WTC11 (cell line): ENCODE measurements around the gene CDK5. TPM values are rescaled to one million over a fixed set of nuclear protein-coding genes. Genes with fewer than 3 reads are reported as not detected.

Experiments used
- ATAC-seq: fragments of 200-7000 bp; cut with Tn5 transposase; 2 replicates; pipeline ENCODE4 v1.10.0; 2021; ENCODE audit warnings: mild to moderate bottlenecking, moderate library complexity
- CTCF ChIA-PET: fragments of 300-600 bp; sonication (Branson Sonifier 250); formaldehyde crosslinking; loops from one replicate; lab custom pipeline; 2021; ENCODE audit warnings: antibody characterized with exemption; lab: Charles Lee
- POLR2A ChIA-PET: fragments of 350-600 bp; sonication (Branson Sonifier 250); formaldehyde crosslinking; loops from one replicate; lab custom pipeline; 2021; ENCODE audit warnings: antibody characterized with exemption; lab: Charles Lee
- DNase-seq: peaks from one replicate; pipeline ENCODE4 v3.0.0; 2021; ENCODE audit warnings: low spot score
- H3K27ac Mint-ChIP-seq: 2 replicates; pipeline ENCODE4 v1.8.0; 2021; ENCODE audit warnings: mixed read lengths
- H3K27me3 Mint-ChIP-seq: 2 replicates; pipeline ENCODE4 v1.8.0; 2021; ENCODE audit warnings: low read depth, mild to moderate bottlenecking, moderate library complexity, mixed read lengths
- H3K36me3 Mint-ChIP-seq: 2 replicates; pipeline ENCODE4 v1.8.0; 2021; ENCODE audit warnings: mixed read lengths
- H3K4me1 Mint-ChIP-seq: 2 replicates; pipeline ENCODE4 v1.8.0; 2022; ENCODE audit warnings: mixed read lengths
- H3K4me3 Mint-ChIP-seq: 2 replicates; pipeline ENCODE4 v1.8.0; 2021; ENCODE audit warnings: mild to moderate bottlenecking, moderate library complexity, mixed read lengths
- H3K9me3 Mint-ChIP-seq: 2 replicates; pipeline ENCODE4 v1.8.0; 2021; ENCODE audit warnings: mixed read lengths
- CREB1 ChIP-seq: sonication (generic); formaldehyde crosslinking; IDR thresholded peaks from 2 replicates; pipeline ENCODE4 v1.8.0; 2023; ENCODE audit warnings: mild to moderate bottlenecking, missing genetic modification reagents
- CREM ChIP-seq: sonication (generic); formaldehyde crosslinking; IDR thresholded peaks from 2 replicates; pipeline ENCODE4 v1.8.1; 2022; ENCODE audit warnings: mild to moderate bottlenecking, missing genetic modification reagents, moderate library complexity
- GABPB1 ChIP-seq: sonication (generic); formaldehyde crosslinking; IDR thresholded peaks from 2 replicates; pipeline ENCODE4 v1.8.1; 2023; ENCODE audit warnings: mild to moderate bottlenecking, missing genetic modification reagents
- GTF2I ChIP-seq: fragments of 250-450 bp; sonication (Bioruptor Pico); conservative IDR thresholded peaks from 2 replicates; pipeline ENCODE4 v1.4.0; 2021; ENCODE audit warnings: mild to moderate bottlenecking
- KAT7 ChIP-seq: sonication (generic); formaldehyde crosslinking; IDR thresholded peaks from 2 replicates; pipeline ENCODE4 v1.8.1; 2023; ENCODE audit warnings: missing genetic modification reagents, mild to moderate bottlenecking, borderline replicate concordance
- MYBL2 ChIP-seq: sonication (generic); formaldehyde crosslinking; IDR thresholded peaks from 2 replicates; pipeline ENCODE4 v1.8.1; 2023; ENCODE audit warnings: mild to moderate bottlenecking, moderate library complexity, missing genetic modification reagents
- TP53 ChIP-seq: sonication (generic); formaldehyde crosslinking; IDR thresholded peaks from 2 replicates; pipeline ENCODE4 v1.8.1; 2023; ENCODE audit warnings: mild to moderate bottlenecking, missing genetic modification reagents
- total RNA-seq: library from RNA; stranded (reverse); gene quantifications from 3 replicates; pipeline ENCODE4 v1.2.3, GENCODE V29; 2021
- TF ChIP-seq, protein P1 (sequence below): sonication (generic); formaldehyde crosslinking; IDR thresholded peaks from 2 replicates; pipeline ENCODE4 v1.8.0; 2022; ENCODE audit warnings: mild to moderate bottlenecking, missing genetic modification reagents
- TF ChIP-seq, protein P2 (sequence below): sonication (generic); formaldehyde crosslinking; IDR thresholded peaks from 2 replicates; pipeline ENCODE4 v1.8.0; 2022; ENCODE audit warnings: mild to moderate bottlenecking, missing genetic modification reagents
- TF ChIP-seq, protein P3 (sequence below): fragments of 250-450 bp; sonication (Bioruptor Pico); IDR thresholded peaks from 2 replicates; pipeline ENCODE4 v1.9.0; 2021; ENCODE audit warnings: mild to moderate bottlenecking, borderline replicate concordance
- TF ChIP-seq, protein P4 (sequence below): sonication (generic); formaldehyde crosslinking; IDR thresholded peaks from 2 replicates; pipeline ENCODE4 v1.8.1; 2023; ENCODE audit warnings: mild to moderate bottlenecking, missing genetic modification reagents
- TF ChIP-seq, protein P5 (sequence below): fragments of 250-450 bp; sonication (Bioruptor Pico); conservative IDR thresholded peaks from 2 replicates; pipeline ENCODE4 v1.9.0; 2021; ENCODE audit warnings: mild to moderate bottlenecking
- TF ChIP-seq, protein P6 (sequence below): sonication (generic); formaldehyde crosslinking; IDR thresholded peaks from 2 replicates; pipeline ENCODE4 v1.8.1; 2023; ENCODE audit warnings: mild to moderate bottlenecking, missing genetic modification reagents, moderate library complexity
- TF ChIP-seq, protein P7 (sequence below): sonication (generic); formaldehyde crosslinking; IDR thresholded peaks from 2 replicates; pipeline ENCODE4 v1.8.1; 2022; ENCODE audit warnings: mild to moderate bottlenecking, moderate library complexity, missing genetic modification reagents
- TF ChIP-seq, protein P8 (sequence below): sonication (generic); formaldehyde crosslinking; IDR thresholded peaks from 2 replicates; pipeline ENCODE4 v1.8.1; 2022; ENCODE audit warnings: low read depth, mild to moderate bottlenecking, moderate library complexity, missing genetic modification reagents, borderline replicate concordance

The CDK5 gene
- total RNA-seq, 1 experiment from 2014 or later = 27.8 TPM

DNA sequence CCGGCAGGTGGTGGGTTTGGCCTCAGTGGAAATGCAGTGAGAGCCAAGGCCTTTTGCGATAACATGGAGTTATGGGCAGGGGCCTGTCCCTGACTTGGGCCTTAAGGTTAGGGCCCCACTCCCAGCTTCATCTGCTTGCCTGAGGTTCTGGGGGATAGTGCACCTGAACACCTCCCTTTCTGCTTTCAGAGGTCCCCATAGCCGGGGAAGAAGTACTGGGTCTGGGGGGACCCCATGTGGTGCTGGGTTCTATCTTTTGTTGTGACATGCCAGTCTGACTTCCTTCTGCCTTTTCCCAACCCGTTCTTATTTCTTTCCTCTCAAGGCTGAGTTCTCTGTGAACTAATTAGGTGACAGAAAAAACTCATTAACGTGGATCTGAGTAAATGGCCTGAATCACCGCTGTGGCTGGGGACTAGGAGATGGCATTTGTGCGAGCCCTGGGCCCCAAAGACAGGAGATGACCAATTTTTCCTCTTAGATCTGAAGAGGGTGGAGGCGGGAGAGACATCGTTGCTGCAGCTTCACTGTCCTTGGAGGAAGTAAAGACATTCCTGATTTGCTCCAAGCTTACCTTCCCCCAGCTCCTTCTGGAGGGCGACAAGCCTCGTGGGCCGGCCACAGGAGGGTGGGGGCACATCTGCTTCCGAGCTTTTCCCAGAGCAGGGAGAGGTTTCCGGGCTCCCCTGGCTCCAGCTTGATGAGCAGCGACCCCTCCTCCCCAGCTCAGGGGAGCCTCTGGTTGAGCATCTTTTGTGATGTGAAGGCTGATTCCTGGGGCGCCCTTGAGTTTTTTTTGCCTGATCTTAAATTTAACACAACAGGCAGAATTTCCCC is 30.5 kb upstream of the CDK5 start:
- Mint-ChIP-seq H3K27me3 (peaks cover 18% of the 10 kb centered on the region), H3K4me3 (peak overlapping the region; percentile 67), H3K36me3 (peaks cover 7% of the 10 kb centered on the region), H3K4me1 (peaks cover 46% of the 10 kb centered on the region), H3K9me3 (no peaks in the 10 kb centered on the region), H3K27ac (no peak overlapping the region)
- CTCF ChIA-PET = interaction anchor here (1.0 to 10.4 kb wide), 9 partner anchors 10 to 158 kb away, joined by 3 to 118 read pairs (median 5); partner anchors contain the start of gene GBX1
- POLR2A ChIA-PET = interaction anchor here (1.1 to 2.0 kb wide), 3 partner anchors 21 to 37 kb away, joined by 3 to 9 read pairs (median 5); no protein-coding TSS in a partner anchor
- DNase-seq (no peak), ATAC-seq (no peak)
- TF ChIP-seq, protein P1, sequence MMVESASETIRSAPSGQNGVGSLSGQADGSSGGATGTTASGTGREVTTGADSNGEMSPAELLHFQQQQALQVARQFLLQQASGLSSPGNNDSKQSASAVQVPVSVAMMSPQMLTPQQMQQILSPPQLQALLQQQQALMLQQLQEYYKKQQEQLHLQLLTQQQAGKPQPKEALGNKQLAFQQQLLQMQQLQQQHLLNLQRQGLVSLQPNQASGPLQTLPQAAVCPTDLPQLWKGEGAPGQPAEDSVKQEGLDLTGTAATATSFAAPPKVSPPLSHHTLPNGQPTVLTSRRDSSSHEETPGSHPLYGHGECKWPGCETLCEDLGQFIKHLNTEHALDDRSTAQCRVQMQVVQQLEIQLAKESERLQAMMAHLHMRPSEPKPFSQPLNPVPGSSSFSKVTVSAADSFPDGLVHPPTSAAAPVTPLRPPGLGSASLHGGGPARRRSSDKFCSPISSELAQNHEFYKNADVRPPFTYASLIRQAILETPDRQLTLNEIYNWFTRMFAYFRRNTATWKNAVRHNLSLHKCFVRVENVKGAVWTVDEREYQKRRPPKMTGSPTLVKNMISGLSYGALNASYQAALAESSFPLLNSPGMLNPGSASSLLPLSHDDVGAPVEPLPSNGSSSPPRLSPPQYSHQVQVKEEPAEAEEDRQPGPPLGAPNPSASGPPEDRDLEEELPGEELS = no peak
- TF ChIP-seq, protein P2, sequence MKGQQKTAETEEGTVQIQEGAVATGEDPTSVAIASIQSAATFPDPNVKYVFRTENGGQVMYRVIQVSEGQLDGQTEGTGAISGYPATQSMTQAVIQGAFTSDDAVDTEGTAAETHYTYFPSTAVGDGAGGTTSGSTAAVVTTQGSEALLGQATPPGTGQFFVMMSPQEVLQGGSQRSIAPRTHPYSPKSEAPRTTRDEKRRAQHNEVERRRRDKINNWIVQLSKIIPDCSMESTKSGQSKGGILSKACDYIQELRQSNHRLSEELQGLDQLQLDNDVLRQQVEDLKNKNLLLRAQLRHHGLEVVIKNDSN (CRISPR knock-in tag) = 0 out of 2 replicates have a peak, but pooled peaks have one; percentile 2
- TF ChIP-seq, all 79 proteins: peak for 1

DNA sequence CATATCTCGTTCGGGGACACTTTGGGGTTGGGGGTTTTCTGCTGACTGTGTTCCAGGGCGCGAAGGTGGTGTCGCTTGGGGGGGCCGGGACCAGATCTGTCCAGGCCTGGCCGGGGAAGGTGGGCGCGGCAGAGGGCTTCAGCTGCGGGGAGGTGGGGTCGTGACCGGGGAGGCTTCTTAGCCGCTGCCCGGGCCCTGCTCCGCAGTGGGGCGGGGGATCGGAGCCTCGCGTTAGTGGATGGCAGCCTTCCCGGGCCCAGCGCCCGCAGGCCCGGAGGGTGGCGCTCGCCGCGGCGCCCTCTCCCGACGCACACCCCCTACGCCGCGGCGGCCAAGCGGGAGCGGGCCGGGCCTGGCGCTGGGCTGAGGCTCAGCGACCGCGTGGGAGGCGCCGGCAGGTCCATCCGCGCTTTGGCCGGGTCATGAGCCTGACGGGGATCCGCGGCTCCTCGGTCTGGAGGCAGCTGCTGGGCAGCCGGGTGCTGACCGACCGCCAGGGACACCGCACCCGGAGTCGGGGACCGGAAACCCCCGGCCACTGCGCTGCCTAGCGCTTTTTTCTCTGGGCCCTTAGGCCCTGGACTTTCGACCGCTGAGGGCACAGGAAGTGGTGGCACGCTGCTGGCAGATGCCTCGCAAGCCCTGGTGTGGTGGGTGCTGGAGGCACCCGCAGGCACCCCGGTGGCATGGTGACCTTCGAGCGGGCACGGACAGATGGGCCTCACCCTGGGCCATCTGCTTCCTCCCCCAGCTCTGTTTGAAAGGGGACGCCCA is 29.7 kb upstream of the CDK5 start:
- POLR2A ChIA-PET = interaction anchor here (2.0 kb wide), 1 partner anchor 25 kb away, joined by 9 read pairs; no protein-coding TSS in a partner anchor
- no peaks in the 10 kb centered on the region for H3K9me3 Mint-ChIP-seq
- ATAC-seq (no peak), DNase-seq (no peak)
- H3K27me3 Mint-ChIP-seq = peaks cover 18% of the 10 kb centered on the region
- CTCF ChIA-PET = interaction anchor here (1.0 to 10.4 kb wide), 8 partner anchors 9 to 159 kb away, joined by 3 to 118 read pairs (median 4); partner anchors contain the start of gene GBX1
- no peak overlapping the region for H3K27ac Mint-ChIP-seq
- peaks cover 47% of the 10 kb centered on the region for H3K4me1 Mint-ChIP-seq
- H3K4me3 Mint-ChIP-seq = peak overlapping the region; percentile 67
- H3K36me3 Mint-ChIP-seq = peaks cover 6% of the 10 kb centered on the region
- TF ChIP-seq, protein P3, sequence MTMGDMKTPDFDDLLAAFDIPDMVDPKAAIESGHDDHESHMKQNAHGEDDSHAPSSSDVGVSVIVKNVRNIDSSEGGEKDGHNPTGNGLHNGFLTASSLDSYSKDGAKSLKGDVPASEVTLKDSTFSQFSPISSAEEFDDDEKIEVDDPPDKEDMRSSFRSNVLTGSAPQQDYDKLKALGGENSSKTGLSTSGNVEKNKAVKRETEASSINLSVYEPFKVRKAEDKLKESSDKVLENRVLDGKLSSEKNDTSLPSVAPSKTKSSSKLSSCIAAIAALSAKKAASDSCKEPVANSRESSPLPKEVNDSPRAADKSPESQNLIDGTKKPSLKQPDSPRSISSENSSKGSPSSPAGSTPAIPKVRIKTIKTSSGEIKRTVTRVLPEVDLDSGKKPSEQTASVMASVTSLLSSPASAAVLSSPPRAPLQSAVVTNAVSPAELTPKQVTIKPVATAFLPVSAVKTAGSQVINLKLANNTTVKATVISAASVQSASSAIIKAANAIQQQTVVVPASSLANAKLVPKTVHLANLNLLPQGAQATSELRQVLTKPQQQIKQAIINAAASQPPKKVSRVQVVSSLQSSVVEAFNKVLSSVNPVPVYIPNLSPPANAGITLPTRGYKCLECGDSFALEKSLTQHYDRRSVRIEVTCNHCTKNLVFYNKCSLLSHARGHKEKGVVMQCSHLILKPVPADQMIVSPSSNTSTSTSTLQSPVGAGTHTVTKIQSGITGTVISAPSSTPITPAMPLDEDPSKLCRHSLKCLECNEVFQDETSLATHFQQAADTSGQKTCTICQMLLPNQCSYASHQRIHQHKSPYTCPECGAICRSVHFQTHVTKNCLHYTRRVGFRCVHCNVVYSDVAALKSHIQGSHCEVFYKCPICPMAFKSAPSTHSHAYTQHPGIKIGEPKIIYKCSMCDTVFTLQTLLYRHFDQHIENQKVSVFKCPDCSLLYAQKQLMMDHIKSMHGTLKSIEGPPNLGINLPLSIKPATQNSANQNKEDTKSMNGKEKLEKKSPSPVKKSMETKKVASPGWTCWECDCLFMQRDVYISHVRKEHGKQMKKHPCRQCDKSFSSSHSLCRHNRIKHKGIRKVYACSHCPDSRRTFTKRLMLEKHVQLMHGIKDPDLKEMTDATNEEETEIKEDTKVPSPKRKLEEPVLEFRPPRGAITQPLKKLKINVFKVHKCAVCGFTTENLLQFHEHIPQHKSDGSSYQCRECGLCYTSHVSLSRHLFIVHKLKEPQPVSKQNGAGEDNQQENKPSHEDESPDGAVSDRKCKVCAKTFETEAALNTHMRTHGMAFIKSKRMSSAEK (CRISPR knock-in tag) = no peak
- TF ChIP-seq, protein P4, sequence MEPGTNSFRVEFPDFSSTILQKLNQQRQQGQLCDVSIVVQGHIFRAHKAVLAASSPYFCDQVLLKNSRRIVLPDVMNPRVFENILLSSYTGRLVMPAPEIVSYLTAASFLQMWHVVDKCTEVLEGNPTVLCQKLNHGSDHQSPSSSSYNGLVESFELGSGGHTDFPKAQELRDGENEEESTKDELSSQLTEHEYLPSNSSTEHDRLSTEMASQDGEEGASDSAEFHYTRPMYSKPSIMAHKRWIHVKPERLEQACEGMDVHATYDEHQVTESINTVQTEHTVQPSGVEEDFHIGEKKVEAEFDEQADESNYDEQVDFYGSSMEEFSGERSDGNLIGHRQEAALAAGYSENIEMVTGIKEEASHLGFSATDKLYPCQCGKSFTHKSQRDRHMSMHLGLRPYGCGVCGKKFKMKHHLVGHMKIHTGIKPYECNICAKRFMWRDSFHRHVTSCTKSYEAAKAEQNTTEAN = 0 out of 2 replicates have a peak, but pooled peaks have one; percentile 18
- TF ChIP-seq TP53 (CRISPR knock-in tag) (no peak), GABPB1 (no peak), CREM (CRISPR knock-in tag) (no peak), KAT7 (0 out of 2 replicates have a peak, but pooled peaks have one; percentile 5), CREB1 (no peak), MYBL2 (CRISPR knock-in tag) (0 out of 2 replicates have a peak, but pooled peaks have one; percentile 22), GTF2I (CRISPR knock-in tag) (no peak)
- TF ChIP-seq, protein P5, sequence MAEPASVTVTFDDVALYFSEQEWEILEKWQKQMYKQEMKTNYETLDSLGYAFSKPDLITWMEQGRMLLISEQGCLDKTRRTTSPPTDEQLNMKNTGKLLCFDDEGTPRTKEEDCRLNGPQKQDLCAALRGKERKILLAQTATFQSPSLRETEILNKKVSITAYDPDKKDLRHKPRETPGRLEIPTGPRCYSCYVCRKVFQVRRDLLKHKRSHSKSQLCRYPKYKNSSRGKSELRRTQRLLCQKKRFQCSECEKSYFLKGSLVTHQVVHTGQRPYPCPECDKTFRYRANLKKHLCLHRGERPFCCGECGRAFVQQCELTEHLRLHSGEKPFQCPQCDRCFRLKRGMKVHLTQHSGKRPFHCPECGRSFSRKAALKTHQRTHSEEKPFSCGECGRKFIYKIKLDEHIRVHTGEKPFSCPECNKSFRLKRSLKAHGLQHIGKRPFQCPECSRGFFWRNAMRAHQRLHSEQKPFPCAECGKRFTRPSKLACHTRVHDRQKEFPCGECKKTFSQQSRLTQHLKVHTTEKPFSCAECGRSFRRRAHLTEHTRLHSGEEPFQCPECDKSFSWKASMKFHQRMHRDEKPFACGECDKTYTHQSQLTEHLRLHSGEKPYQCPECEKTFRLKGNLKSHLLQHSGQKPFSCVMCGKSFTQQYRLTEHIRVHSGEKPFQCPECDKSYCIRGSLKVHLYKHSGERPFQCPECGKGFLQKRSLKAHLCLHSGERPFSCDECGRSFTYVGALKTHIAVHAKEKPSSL (CRISPR knock-in tag) = no peak
- TF ChIP-seq, protein P6, sequence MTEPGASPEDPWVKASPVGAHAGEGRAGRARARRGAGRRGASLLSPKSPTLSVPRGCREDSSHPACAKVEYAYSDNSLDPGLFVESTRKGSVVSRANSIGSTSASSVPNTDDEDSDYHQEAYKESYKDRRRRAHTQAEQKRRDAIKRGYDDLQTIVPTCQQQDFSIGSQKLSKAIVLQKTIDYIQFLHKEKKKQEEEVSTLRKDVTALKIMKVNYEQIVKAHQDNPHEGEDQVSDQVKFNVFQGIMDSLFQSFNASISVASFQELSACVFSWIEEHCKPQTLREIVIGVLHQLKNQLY (CRISPR knock-in tag) = no peak
- TF ChIP-seq, protein P7, sequence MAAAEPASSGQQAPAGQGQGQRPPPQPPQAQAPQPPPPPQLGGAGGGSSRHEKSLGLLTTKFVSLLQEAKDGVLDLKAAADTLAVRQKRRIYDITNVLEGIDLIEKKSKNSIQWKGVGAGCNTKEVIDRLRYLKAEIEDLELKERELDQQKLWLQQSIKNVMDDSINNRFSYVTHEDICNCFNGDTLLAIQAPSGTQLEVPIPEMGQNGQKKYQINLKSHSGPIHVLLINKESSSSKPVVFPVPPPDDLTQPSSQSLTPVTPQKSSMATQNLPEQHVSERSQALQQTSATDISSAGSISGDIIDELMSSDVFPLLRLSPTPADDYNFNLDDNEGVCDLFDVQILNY (CRISPR knock-in tag) = no peak
- TF ChIP-seq, protein P8, sequence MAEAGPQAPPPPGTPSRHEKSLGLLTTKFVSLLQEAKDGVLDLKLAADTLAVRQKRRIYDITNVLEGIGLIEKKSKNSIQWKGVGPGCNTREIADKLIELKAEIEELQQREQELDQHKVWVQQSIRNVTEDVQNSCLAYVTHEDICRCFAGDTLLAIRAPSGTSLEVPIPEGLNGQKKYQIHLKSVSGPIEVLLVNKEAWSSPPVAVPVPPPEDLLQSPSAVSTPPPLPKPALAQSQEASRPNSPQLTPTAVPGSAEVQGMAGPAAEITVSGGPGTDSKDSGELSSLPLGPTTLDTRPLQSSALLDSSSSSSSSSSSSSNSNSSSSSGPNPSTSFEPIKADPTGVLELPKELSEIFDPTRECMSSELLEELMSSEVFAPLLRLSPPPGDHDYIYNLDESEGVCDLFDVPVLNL (CRISPR knock-in tag) = no peak
